HEK293 (cell line): ENCODE data around the gene FGA.
"Not testable (repeated sequence)": the region's sequence is repeated elsewhere in the genome, so short reads cannot be mapped to it uniquely, and the experiment has no call there.

Experiments
- ATF2 ChIP-seq: fragments of 450-650 bp; formaldehyde crosslinking; IDR thresholded peaks from 2 replicates; pipeline ENCODE4 v1.5.1; 2016; ENCODE audit warnings: missing biosample characterization, missing genetic modification characterization, low read depth
- CTCF ChIP-seq: fragments of 450-650 bp; formaldehyde crosslinking; IDR thresholded peaks from 2 replicates; pipeline ENCODE4 v1.5.1; 2016; ENCODE audit warnings: missing biosample characterization, missing genetic modification characterization
- PATZ1 ChIP-seq: fragments of 450-650 bp; formaldehyde crosslinking; IDR thresholded peaks from 2 replicates; pipeline ENCODE4 v1.5.1; 2016; ENCODE audit warnings: missing biosample characterization, missing genetic modification characterization
- REPIN1 ChIP-seq: fragments of 450-650 bp; formaldehyde crosslinking; IDR thresholded peaks from 2 replicates; pipeline ENCODE4 v1.5.1; 2017; ENCODE audit warnings: missing biosample characterization, missing genetic modification characterization, low read depth
- SP3 ChIP-seq: fragments of 450-650 bp; formaldehyde crosslinking; IDR thresholded peaks from 2 replicates; pipeline ENCODE4 v1.5.1; 2016; ENCODE audit warnings: missing biosample characterization, missing genetic modification characterization
- ZBTB1 ChIP-seq: fragments of 450-650 bp; formaldehyde crosslinking; IDR thresholded peaks from 2 replicates; pipeline ENCODE4 v1.5.1; 2016; ENCODE audit warnings: missing biosample characterization, missing genetic modification characterization
- ZBTB21 ChIP-seq: fragments of 450-650 bp; formaldehyde crosslinking; IDR thresholded peaks from 2 replicates; pipeline ENCODE4 v1.5.1; 2017; ENCODE audit warnings: missing biosample characterization, missing genetic modification characterization
- ZBTB8A ChIP-seq: fragments of 450-650 bp; formaldehyde crosslinking; IDR thresholded peaks from 2 replicates; pipeline ENCODE4 v1.5.1; 2016; ENCODE audit warnings: missing biosample characterization, missing genetic modification characterization
- ZNF174 ChIP-seq: fragments of 450-650 bp; formaldehyde crosslinking; IDR thresholded peaks from 2 replicates; pipeline ENCODE4 v1.5.0; 2017; ENCODE audit warnings: missing biosample characterization, mild to moderate bottlenecking, missing genetic modification characterization
- ZNF223 ChIP-seq: fragments of 450-650 bp; formaldehyde crosslinking; IDR thresholded peaks from 2 replicates; pipeline ENCODE4 v1.5.1; 2016; ENCODE audit warnings: missing biosample characterization, missing genetic modification characterization
- ZNF280D ChIP-seq: fragments of 450-650 bp; formaldehyde crosslinking; IDR thresholded peaks from 2 replicates; pipeline ENCODE4 v1.5.1; 2016; ENCODE audit warnings: missing biosample characterization, missing genetic modification characterization
- ZNF830 ChIP-seq: fragments of 450-650 bp; IDR thresholded peaks from 2 replicates; pipeline ENCODE4 v1.5.0; 2018; ENCODE audit warnings: missing biosample characterization, missing genetic modification characterization, low read depth, mild to moderate bottlenecking, moderate library complexity
- ZSCAN30 ChIP-seq: fragments of 450-650 bp; IDR thresholded peaks from 2 replicates; pipeline ENCODE4 v1.5.1; 2018; ENCODE audit warnings: missing biosample characterization, mild to moderate bottlenecking, missing genetic modification characterization, moderate library complexity
- ZSCAN5A ChIP-seq: fragments of 450-650 bp; formaldehyde crosslinking; IDR thresholded peaks from 2 replicates; pipeline ENCODE4 v1.5.1; 2016; ENCODE audit warnings: missing biosample characterization, missing genetic modification characterization

- TF ChIP-seq CTCF; PATZ1 (tag by site-specific recombination); ZSCAN30 (tag by site-specific recombination); ATF2 (tag by site-specific recombination); ZSCAN5A (tag by site-specific recombination); ZBTB1; ZNF280D; ZBTB8A; REPIN1 (tag by site-specific recombination); SP3; ZBTB21 (tag by site-specific recombination); ZNF174 (tag by site-specific recombination); ZNF830 (tag by site-specific recombination); ZNF223: not testable (repeated sequence)
These were observed 3.8 kb upstream of the FGA start for GRCh38 chr4:154594343-154594742.
